HK-2 (cell line): ENCODE data around the gene ADAMTS17.
"Not testable (repeated sequence)": the region's sequence is repeated elsewhere in the genome, so short reads cannot be mapped to it uniquely, and the experiment has no call there.

ENCODE experiments used
- DNase-seq: peaks from one replicate; pipeline ENCODE4 v3.0.0-alpha.2; 2018; ENCODE audit not compliant: unreplicated experiment

ADAMTS17 gene

DNA sequence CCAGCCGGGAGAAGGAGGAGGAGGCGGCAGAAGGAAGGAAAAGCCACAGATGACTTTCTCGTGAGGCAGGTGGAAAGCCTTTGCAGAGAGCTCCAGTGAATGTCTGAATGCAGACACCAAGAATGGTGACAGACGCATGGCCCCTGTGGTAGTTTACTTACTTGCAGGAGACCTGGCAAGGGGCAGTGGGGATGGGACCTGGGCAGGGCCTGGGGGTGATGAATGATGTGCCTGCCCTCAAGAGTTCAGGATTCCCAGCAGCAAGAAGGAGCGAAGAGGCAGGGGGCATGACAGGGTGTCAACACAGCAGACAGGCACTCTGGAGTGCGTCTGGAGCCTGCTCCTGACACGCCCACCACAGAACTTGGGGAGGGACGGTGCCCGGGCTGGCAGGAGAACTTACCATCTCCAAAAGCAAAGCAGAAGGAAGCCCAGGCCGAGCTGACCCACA, 348.1 kb downstream of the ADAMTS17 start:
- no peak for DNase-seq

DNA sequence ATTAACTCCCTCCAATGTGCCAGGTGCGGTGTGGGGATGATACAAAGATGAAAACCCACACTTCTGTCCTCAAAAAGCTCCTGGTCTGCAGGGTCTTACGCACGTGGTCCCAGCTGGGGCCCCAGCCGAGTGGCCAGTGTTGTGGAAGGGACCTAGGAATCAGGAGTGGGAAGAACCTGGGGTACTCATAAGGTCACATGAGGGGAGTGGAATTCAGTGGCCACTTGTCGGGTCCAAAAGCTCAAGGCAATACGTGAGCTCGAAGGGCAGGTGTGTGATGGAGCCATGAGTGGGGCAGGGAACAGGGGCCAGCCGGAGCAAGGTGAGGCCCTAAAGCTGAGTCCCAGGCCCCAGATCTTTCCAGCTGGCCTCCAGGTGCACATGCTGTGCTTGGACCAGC, 348.5 kb downstream of the ADAMTS17 start:
- no peak for DNase-seq

DNA sequence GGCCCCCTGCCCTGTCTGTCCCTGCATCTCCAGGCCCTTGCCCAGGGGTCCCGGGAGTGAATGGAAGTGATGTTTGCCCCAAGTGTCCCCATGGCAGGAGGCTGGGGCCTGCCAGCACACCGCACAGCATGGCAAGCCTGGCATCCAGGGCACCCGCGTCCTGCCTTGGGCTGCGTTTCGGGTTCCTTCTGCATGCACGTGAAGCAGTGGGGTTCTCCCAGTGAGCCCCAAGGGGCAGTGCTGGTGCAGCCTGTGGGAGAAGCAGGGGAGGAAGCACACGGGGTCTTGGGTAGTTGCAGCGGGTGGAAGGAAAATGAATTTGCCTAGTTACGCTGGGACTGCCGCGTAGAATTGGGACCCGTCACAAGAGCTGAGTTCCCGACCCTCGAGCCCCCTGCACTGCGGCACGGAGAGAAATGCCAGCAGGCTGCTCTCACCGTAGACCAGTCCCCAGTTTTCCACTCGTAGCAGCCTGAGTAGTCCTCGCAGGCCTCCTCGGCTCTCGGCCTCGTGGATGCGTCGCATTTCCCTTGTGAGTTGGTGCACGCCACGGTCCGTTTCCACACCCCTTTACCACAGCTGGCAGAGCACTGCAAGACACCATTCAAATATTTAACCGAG, 349.1 kb downstream of the ADAMTS17 start:
- DNase-seq = no peak

DNA sequence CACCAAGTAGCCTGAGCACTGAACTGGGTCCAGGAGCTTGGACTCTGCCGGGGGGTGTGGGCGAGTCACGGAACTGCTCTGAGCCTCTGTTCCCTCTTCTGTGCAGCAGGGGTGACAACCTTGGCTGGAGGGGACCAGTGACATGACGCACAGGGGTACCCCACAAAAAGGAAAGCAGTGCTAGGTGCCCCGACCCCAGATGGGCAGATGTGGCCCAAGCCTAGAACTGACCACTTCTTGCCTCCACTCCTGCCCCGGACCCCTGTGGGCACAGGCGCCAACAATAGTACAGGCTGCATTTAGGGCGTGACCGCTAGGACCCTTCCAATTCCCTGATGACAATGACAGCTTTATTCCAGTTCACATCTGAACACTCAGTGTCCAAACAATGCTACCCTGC, 352.7 kb downstream of the ADAMTS17 start:
- DNase-seq = no peak

DNA sequence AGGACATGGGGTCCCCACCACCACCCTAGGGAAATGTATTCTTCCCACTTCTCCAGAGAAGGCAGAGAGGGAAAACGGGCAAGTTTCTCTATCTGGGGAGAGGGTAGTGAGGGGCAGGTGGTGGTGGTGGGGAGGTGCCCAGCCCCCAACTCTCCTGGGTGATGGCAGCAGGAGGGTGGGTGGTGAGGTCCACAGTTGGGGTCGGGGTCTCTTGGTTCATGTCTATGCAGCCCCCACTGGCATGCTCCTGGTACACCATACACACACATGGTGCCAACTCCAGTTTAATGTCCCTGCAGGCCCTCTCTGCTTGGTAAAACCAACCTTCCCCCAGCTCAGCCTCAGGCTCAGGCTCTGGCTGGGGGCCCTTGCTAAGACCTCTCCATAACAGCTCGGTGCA, 354.1 kb downstream of the ADAMTS17 start:
- no peak for DNase-seq

DNA sequence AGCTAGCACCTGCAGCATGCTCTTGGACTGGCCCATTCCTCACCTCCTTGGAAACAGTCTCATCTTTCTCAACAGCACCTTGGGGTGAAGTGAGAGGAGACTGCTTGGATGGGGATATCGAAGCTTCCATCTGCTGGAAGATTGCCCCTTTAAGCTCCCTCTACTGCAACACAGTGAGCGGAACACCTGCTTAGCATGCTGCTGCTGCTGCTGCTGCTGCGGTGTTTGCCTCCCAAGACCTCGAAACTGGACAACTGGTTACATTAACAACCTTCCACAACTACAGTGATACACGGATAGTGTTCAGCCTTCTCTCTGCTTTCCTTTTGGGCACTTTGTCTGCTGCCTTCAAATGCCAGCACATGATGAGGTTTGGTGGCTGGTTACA, 354.7 kb downstream of the ADAMTS17 start:
- DNase-seq = no peak

DNA sequence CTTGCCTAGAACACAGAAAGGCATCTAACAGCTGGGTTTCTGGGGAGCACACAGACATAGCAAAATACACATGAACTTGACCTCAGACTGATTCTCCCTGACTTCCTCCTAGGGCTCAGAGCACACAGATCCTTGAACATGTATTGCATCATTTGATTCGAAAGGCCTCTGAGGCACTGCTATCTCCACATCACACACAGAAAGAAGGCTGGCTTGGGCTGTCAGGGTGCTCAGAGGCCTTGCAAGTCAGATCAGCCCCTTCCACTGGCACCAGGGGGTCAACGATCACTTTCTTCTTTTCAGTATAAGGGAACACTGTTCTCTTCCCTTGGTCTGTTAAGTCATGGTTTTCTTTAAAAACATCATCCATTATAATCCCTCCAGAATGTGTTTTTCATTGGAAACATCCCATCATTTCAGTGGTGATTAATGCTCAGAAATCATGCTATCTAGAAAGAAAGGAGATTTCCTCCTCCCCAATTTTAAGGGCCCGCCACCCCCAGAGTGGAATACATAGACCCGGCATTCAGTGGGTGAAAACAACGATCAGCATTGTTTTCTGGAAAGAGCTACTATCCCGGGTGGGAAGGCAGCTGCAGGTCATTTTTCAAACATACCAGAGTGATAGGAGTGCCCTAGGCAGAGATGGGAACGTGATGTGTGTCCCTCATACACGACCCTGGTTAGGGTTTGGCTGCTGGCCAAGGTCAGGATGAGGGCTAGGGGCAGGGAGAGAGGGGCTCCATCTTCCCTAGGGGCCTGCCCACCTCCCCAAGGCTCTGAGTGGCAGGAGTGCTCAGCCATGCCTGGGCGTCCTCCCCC, 355.3 kb downstream of the ADAMTS17 start:
- no peak for DNase-seq

DNA sequence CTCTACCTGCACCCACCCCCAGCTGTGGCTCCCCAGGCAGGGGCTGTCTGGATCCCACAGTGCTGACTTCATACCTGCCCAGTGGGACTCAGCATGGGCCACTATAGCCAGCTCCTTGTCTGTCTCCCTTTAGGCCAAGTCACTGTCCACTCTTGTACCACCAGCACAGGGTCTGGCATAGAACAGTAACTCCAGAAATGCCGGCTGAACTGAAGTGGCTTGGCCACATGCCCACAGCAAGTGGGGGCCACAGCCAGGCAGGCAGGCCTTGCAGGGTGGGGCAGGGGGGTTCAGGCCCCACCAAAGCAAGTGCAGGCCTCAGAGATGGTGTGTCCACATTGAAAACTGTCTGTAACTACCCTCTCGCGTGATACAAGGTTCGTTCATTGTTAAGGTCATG, 355.9 kb downstream of the ADAMTS17 start:
- no peak for DNase-seq

DNA sequence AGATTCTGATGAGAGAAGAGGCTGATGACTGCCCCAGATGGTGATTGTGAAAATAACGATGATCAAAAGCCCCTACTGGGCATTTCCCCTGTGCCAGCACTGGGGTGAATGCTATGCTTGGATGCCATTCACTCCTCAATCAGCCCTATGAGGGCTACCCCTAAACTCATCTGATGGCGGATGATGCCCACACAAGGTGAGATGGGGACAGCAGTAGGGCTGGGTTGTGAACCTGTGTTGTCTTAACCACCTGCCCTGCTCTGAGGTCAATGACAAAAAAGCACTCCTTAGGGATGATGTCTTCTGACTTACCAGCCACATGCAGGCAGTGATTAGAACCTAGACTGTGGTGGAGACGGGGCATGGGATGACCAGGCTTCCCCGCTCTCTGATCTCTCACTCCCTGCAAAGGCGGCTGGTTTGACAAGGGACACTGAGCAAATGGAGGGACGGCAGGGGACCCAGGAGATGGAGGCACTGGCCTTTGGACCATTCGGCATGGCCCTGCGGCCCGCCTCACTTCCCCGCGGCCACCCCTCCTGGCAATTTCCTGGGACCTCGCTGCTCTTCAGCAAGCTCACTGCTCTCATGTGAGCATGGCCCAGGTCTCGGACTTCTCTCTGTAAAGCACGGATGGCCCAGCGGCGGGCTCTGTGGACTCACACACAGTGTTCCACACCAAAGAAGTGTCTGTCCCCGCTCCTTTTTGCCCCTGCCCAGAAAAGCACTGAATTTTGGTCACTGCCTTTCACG, 357.1 kb downstream of the ADAMTS17 start:
- no peak for DNase-seq

DNA sequence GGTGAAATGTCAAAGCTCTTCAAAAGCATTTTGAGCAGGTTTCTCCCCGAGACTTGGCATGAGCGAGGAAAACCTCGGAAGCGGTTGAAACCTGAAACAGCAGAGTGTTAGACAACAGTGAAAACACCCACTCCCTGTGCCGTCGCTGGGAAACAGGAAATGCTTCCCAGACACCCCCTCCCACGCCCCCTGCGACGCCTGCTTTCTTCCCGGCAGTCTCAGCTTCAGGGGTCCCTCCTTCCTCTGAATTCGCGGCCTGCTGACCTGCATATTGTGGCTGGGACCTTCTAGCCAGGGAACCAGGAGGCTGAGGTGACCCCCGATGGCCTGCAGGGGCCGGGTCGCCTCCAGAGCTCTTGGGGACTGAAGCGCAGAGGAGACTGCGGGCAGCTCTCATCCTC, 357.9 kb downstream of the ADAMTS17 start:
- DNase-seq = no peak

DNA sequence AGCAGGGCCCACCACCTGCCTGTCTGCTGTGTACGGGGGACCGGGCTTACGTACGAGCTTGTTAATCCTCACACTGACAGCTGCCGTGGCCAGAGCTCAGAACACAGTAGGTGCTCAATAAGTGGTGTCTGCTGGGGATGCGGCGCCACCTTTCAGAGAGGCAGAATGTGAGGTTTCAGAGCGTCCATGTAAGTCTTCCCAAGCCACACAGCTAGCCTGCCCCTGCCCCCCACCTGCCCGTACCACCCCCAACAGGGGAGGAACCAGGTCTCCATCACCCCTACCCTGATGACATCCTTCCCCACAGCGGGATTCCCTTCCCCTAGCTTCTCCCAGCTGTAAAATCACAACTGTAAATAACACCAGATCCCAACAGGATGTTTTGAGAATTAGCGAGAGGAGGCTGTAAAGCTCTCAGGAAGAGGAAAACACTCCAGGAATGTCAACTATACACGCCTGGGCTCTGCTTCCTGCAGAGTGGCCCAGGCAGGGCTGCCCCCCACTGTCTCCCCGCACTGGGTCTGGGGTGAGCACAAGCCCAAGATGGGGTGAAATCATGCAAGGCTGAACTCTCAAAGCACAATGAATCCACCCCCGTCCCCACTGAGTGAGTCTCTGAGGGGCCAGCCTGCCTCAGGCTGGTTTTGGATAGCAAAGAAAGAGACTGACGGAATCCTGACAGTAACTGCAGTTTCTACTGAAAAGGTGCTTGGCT, 358.4 kb downstream of the ADAMTS17 start:
- no peak for DNase-seq

DNA sequence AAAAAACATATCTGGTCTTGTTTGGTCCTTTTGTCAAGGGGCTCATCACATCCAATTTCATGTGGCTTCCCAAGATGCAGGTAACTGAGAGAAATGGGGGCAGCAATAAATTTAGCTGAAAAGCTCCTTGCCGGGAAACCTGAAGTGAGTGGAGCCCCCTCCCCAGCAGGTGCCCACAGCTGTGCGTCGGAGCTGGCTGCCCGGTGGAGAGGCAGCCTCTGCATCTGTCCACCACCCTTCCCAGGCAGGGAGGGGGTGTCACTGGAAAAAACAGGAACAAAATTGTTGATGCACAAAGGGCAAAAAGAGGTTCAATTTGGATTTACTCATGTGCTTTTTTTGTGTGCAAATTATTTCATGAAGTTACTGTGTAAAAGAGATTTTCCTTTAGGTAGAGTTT, 359.1 kb downstream of the ADAMTS17 start:
- no peak for DNase-seq

DNA sequence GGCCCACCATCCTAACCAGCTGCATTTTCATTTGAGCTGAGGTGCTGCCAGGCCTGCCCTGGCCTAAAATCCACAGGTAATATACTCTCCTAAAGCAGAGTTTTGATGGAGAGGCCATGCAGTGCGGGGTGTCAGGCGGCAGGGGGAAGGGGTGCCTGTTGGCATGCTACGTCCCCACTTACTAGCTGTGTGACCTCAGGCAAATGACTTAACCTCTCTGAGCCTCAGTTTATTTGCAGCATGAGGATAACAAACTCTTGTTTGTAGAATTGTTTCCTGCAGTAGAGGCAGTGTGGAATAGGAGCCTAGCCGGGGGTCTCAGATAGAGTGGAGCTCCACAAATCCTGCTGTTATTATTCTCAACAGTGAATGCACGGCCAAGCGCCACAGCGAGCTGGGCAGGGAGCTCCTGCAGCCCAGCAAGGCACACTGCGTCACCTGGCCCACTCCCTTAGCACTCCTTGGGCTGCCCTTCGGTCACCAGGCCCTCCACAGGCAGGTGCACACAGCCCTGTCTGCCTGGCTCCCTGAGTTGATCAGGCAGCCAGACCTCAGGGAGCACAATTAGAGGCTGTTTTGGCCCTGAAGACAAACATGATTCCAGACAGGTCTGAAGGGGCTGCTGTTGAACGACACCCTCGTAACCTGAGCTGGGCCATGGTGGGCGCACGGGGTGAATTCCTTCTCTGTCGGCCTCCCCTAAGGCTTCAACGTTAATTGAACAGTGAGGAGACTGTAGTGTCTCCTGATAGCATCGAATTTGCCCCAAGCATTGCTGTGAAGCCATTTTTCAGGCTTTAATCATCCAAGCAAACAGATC, 359.7 kb downstream of the ADAMTS17 start:
- no peak for DNase-seq

DNA sequence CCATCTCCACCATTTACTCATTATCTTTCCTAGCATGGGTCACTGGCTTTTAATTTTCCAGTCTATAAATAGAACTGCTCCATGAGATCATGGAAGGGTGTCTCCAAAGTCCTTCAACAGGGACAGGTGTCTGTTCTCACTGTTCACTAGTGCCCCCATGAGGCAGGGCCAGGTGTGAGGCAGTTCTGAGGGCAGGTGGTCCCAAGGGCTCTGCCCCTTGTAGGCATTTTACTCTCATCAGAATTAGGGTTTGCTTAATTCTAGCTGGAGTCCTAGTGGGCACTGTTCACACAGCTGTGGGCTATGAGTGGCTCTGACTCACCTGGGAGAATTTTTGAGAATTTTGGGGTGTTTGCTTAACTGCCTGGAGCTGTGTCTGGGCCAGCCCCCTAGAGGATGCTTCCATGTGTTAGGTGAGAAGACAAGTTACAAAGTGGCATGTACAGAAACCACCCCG, 360.6 kb downstream of the ADAMTS17 start:
- DNase-seq = no peak

DNA sequence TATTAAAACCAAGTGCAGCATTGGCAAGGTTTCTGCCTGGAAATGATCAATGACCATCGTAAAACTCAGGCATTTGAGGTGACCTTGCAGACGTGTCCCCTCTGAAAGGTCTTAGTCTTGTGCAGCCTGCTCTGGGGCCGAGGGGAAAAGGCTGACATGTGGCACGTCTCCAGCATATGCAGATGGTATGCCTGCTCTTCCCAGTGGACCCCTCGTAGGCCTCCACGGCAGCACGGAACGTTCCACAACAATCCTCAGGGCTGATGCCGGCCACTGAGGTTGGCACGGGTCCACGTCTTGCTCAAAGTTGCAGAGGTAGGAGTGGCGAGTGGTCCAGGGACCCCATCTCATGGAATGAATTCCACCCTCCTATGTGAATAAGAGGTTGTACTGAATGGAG, 361.0 kb downstream of the ADAMTS17 start:
- DNase-seq = no peak

DNA sequence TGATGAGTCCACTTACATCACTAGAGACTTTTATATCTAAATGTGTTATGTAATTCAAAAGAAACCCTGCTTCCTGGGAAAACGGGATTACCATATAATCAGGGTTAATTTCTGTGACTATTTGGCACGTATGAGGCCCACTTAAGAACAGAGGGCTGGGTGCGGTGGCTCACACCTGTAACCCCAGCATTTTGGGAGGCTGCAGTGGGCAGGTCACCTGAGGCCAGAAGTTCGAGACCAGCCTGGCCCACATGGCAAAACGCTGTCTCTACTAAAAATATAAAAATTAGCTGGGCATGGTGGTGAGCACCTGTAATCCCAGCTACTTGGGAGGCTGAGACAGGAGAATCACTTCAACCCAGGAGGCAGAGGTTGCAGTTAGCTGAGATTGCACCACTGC, 361.9 kb downstream of the ADAMTS17 start:
- not testable (repeated sequence) for DNase-seq

DNA sequence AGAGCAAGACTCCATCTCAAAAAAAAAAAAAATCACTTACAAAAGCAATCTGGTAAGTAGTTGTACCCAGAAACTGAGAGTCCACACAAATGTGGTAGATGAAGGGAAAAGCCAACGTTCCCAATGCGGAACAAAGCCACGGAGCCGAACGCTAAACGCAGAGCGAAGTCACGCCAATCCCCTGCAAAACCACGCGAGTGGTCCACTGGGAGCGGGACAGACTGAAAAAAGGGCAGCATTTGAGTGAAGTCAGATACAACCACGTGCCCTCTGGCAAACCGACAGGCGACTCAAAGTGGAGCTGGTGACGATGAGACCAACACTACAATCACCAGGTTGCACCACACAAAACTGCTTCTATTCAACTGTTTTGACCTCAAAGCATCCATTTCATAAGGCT, 362.4 kb downstream of the ADAMTS17 start:
- DNase-seq = no peak

DNA sequence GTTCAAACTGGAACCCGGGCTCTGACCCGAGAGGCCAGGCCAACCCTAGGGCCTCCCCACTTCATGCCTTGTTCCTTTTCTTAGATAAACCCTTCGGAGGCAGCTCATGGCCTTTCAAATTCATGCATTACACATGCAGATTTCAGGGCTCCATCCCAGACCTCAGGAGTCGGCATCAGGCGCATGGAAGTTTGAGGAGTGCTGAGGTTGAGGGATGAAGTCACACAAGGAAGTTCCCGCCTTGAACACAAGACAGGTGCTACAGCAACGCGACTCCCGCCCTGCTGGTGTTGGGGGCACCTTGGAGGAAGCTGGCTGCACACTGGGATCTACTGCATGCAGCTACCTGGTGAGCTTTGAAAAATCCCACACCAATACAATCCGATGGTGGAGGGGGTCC, 363.3 kb downstream of the ADAMTS17 start:
- DNase-seq = no peak

DNA sequence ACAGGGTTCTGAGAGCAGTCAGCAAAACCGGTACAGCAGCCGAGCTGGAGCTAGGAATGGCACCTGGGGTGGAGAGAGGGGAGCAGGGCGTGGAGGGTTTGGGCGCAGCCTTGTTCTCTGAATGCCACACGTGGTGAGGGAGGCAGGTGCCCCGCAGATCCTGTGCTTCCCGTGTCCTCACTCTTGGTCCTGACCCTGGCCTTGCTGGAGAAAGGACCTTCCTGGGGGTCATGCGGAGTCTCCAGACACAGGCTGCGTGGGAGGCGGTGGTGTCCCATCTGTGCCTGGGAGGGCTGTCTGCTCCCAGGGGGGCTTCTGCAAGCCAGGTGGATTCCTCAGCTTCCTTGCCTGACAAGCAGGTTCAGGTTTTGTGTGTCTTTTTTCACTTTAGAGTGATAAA, 363.8 kb downstream of the ADAMTS17 start:
- no peak for DNase-seq

DNA sequence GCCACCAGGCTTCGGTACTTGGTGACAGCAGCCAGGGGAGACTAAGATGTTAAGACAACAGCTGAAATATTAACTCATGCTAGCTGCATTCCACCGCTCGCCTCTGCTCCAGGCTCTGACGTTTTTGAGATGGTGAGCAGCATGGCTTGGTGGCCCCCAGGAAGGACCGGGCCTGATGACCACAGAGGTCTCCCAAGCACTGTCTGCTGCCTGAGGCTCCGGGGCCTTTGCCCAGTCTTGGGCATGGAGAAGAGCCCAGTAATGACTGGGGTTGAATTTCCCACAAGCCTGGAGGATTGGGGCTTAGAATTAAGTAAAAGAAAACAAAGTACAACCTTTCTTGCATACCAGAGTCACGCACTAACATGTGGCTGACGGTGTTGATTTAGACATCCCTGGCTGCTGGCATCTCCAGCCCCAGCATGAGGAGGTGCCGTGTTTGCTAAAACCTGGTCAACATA, 364.9 kb downstream of the ADAMTS17 start:
- DNase-seq = no peak

DNA sequence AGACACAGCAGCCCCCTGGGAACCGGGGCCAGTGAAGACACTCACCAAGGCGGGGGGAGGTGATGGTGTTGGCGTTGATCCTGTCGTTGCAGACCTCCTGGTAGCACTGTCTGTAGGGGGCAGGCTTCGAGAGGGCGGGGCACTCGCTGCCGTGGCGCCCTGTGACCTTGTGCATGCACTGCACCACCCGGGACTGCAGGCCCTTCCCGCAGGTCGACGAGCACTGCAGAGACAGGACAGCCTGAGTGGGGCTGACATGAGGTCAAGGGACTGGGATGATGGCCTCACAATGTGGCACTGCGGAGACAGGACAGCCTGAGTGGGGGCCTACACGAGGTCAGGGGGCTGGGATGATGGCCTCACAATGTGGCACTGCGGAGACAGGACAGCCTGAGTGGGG, 365.8 kb downstream of the ADAMTS17 start:
- no peak for DNase-seq
